Stimulated activated naive CD8-positive, alpha-beta T cell treated with anti-CD3 and anti-CD28 coated beads, Interleukin-15, Interleukin-2, amounts not matched to agents 100 ng/mL and 50 ng/mL, for 24 hours (primary cell): ENCODE measurements around the gene UCN2.

ENCODE experiments used
- H3K27ac Mint-ChIP-seq: one replicate; pipeline ENCODE4 v1.8.0; 2021; ENCODE audit warnings: mild to moderate bottlenecking, mixed read lengths
- H3K27me3 Mint-ChIP-seq: one replicate; pipeline ENCODE4 v1.8.0; 2021; ENCODE audit warnings: mixed read lengths
- H3K36me3 Mint-ChIP-seq: one replicate; pipeline ENCODE4 v1.8.0; 2021; ENCODE audit warnings: low read depth, mixed read lengths
- H3K4me1 Mint-ChIP-seq: one replicate; pipeline ENCODE4 v1.8.0; 2021; ENCODE audit warnings: low read depth, mixed read lengths
- H3K4me3 Mint-ChIP-seq: one replicate; pipeline ENCODE4 v1.8.0; 2021; ENCODE audit warnings: mild to moderate bottlenecking, mixed read lengths
- H3K9me3 Mint-ChIP-seq: one replicate; pipeline ENCODE4 v1.8.0; 2021; ENCODE audit warnings: mixed read lengths

UCN2 gene

GRCh38 chr3:48572517-48572916 is 8.9 kb upstream of the UCN2 start:
- no peak overlapping the region for H3K4me3 Mint-ChIP-seq
- H3K4me1 Mint-ChIP-seq = no peaks in the 10 kb centered on the region
- H3K9me3 Mint-ChIP-seq = no peaks in the 10 kb centered on the region
- H3K27ac Mint-ChIP-seq = no peak overlapping the region
- no peaks in the 10 kb centered on the region for H3K27me3 Mint-ChIP-seq
- H3K36me3 Mint-ChIP-seq = no peaks in the 10 kb centered on the region

DNA sequence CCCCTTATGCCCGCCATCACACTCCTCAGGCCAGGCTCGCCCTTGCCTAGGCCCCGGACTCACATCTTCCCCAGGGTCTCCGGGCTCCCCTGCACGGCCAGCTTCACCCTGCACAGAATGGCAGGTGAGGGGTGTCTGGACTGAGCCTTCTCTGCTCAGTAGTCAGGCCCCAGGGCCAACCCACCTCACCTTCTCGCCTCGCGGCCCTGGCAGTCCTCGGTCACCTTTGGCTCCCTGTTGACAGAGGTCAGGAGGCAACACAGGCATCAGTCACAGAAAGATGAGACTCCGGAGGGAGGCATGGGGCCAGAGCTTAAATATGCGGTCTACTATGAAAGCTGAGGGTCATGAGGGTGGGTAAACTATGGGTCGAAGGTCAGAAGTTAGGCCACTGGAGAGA is 8.4 kb upstream of the UCN2 start:
- no peaks in the 10 kb centered on the region for H3K36me3 Mint-ChIP-seq
- no peak overlapping the region for H3K27ac Mint-ChIP-seq
- H3K4me3 Mint-ChIP-seq = no peak overlapping the region
- H3K4me1 Mint-ChIP-seq = no peaks in the 10 kb centered on the region
- no peaks in the 10 kb centered on the region for H3K27me3 Mint-ChIP-seq
- no peaks in the 10 kb centered on the region for H3K9me3 Mint-ChIP-seq

DNA sequence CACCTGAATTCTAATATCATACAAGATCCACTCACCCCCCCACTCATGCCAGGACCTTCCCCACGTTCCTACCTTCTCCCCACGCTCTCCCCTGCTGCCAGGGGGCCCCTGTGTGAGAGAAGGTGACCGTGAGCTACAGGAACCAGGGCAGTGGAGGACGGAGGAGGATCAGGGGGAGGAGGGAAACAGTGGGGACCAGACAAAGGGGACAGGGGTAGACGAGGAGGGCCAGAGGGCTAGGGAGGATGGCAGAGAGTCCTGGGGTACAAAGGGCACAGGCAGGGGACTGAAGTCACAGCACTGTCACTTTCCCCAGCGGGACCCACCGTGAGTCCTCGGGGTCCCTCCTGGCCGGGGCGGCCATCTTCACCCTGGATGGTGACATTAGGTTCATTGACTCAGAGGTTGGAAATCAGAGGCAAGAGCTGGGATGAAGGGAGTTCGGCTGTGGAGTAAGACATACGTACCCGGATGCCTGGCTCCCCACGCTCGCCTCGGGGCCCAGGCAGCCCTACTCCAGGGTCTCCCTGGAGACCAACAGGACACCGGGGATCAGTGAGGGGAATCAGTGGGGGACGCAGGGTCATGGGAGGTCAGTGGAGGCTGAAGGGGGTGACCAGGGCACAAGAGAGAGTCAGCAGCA is 6.3 kb upstream of the UCN2 start:
- Mint-ChIP-seq H3K9me3 (no peaks in the 10 kb centered on the region), H3K4me3 (no peak overlapping the region), H3K4me1 (peaks cover 9% of the 10 kb centered on the region), H3K27me3 (no peaks in the 10 kb centered on the region), H3K36me3 (no peaks in the 10 kb centered on the region), H3K27ac (no peak overlapping the region)

DNA sequence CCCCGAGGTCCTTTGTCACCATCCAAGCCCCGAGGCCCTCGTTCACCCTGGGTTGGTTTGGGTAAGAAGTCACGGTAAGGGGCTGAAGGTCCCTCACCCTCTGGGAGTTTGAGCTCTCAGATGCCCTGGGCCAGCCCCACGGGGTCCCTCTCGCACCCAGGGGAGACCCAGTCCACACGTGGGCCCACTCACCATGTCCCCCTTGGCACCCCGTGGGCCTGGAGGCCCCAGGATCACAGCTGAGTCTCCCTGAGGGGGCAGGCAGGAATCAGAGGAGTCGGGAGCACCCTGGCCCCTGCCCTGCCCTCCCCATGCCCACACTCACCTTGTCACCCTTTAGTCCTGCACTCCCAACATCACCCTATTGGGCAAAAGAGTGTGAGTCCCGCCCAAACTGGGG is 5.8 kb upstream of the UCN2 start:
- H3K4me1 Mint-ChIP-seq = peaks cover 9% of the 10 kb centered on the region
- H3K36me3 Mint-ChIP-seq = no peaks in the 10 kb centered on the region
- H3K27ac Mint-ChIP-seq = no peak overlapping the region
- H3K27me3 Mint-ChIP-seq = no peaks in the 10 kb centered on the region
- no peak overlapping the region for H3K4me3 Mint-ChIP-seq
- H3K9me3 Mint-ChIP-seq = no peaks in the 10 kb centered on the region

GRCh38 chr3:48568476-48568875 is 4.9 kb upstream of the UCN2 start:
- Mint-ChIP-seq H3K4me1 (peaks cover 17% of the 10 kb centered on the region), H3K27ac (no peak overlapping the region), H3K27me3 (no peaks in the 10 kb centered on the region), H3K9me3 (no peaks in the 10 kb centered on the region), H3K36me3 (no peaks in the 10 kb centered on the region), H3K4me3 (no peak overlapping the region)

DNA sequence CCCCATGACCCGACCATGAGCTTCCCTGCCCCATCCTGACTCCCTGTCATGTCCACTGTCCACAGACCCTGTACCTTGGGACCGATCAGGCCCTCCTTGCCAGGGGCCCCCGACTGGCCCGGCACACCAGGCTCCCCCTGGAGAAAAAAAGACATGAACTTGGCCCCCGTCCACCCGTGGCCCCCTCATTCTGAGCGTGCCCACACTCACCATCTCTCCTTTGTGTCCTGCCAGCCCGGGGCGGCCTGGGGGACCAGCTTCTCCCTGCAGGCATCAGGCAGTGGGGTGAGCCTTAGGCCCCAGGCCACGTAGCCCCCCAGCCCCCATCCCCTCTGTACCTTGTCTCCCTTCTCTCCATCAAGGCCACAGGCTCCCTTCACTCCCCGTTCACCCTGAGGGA is 3.9 kb upstream of the UCN2 start:
- H3K27me3 Mint-ChIP-seq = no peaks in the 10 kb centered on the region
- H3K27ac Mint-ChIP-seq = no peak overlapping the region
- H3K4me1 Mint-ChIP-seq = peaks cover 23% of the 10 kb centered on the region
- no peaks in the 10 kb centered on the region for H3K9me3 Mint-ChIP-seq
- no peak overlapping the region for H3K4me3 Mint-ChIP-seq
- H3K36me3 Mint-ChIP-seq = no peaks in the 10 kb centered on the region

DNA sequence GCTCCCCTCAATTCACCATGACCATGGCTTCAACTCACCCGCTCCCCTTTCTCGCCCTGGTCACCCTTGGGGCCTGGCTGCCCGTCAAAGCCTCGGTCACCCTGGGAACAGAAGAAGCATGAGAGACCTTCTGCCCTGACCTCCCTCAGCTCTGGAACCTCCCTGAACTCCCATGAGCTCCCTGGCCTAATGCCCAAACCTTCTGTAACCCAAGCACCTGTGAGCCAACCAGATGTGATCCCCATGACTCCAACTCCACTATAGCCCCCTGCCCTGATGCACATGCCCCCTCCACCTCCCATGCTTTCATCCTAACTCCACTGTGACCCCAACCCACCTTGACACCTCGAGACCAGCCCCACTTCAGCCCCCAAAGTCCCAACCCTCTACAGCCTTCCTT is 3.5 kb upstream of the UCN2 start:
- Mint-ChIP-seq H3K4me1 (peaks cover 23% of the 10 kb centered on the region), H3K27me3 (no peaks in the 10 kb centered on the region), H3K36me3 (no peaks in the 10 kb centered on the region), H3K4me3 (no peak overlapping the region), H3K9me3 (no peaks in the 10 kb centered on the region), H3K27ac (no peak overlapping the region)

- H3K36me3 Mint-ChIP-seq = no peaks in the 10 kb centered on the region
- H3K4me1 Mint-ChIP-seq = peaks cover 23% of the 10 kb centered on the region
- H3K27me3 Mint-ChIP-seq = no peaks in the 10 kb centered on the region
Measured at GRCh38 chr3:48566401-48566760, 2.8 kb upstream of the UCN2 start.

GRCh38 chr3:48565591-48566400 is 2.2 kb upstream of the UCN2 start:
- Mint-ChIP-seq H3K36me3 (no peaks in the 10 kb centered on the region), H3K4me1 (peaks cover 28% of the 10 kb centered on the region), H3K27me3 (no peaks in the 10 kb centered on the region), H3K27ac (no peak overlapping the region), H3K9me3 (no peaks in the 10 kb centered on the region), H3K4me3 (no peak overlapping the region)

More at GRCh38 chr3:48566401-48566760, 2.8 kb upstream of the UCN2 start:
- no peaks in the 10 kb centered on the region for H3K9me3 Mint-ChIP-seq
- H3K27ac Mint-ChIP-seq = no peak overlapping the region
- H3K4me3 Mint-ChIP-seq = no peak overlapping the region

DNA sequence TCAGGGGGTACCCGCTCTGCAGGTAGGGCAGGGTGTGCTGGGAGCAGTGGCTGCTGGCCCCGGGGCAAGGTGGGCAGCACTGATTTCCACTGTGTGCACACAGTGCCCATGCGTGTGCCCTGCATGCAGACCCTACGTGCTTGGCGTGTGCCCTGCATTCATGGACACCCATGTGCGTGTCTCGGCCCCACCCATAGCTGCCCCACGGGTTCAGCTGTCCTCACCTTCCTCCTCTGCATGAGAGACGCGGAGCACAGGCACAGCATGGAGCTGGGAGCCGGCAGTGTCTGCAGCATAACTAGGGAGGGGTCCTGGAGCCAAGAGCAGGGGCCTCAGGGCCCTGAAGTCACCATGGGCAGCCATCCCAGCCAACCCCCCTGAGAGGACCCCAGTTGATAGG is 1.6 kb upstream of the UCN2 start:
- Mint-ChIP-seq H3K27ac (no peak overlapping the region), H3K4me1 (peaks cover 31% of the 10 kb centered on the region)

DNA sequence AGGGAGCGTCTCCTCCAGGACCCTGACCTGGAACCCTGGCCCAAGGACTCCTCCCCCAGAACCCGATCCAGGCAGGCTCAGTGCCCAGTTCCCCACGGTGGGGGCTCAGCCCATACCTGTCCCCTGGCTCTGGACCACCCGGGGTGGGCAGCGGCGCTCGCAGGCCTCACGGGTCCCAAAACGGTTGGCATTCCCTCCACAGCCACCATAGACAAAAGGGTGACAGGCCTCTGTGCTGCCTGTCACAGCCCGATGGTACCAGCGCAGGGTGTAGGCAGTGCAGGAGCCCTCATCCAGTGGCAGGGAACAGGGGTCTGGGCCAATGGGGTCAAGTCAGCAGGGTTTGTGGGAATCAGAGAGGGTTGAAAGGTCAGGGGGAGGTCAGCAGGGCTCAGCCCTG is 1.1 kb upstream of the UCN2 start:
- Mint-ChIP-seq H3K4me3 (no peak overlapping the region), H3K27ac (no peak overlapping the region), H3K36me3 (no peaks in the 10 kb centered on the region), H3K9me3 (no peaks in the 10 kb centered on the region), H3K27me3 (no peaks in the 10 kb centered on the region), H3K4me1 (peaks cover 32% of the 10 kb centered on the region)

More for the DNA sequence above, 1.6 kb upstream of the UCN2 start:
- Mint-ChIP-seq H3K27me3 (no peaks in the 10 kb centered on the region), H3K36me3 (no peaks in the 10 kb centered on the region), H3K4me3 (no peak overlapping the region), H3K9me3 (no peaks in the 10 kb centered on the region)

DNA sequence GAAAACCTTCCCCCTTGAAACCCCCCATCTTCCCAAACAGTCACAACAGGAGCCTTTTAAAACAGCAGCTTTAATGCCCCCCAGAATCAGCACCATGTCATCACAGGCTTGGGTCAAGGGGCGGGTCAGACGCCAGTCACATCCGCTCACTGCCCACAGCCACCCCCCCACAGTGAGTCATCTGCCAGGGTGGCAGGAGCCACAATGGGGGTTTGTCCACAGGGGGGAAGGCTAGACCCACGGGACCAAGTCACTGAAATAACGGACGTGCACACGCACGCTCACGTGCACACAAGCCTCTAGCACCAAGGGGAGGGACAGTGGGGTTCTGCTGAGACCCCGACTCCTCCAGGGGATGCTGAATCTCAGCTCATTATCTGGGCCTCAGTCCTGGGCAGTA is 441 bp upstream of the UCN2 start:
- Mint-ChIP-seq H3K27ac (peak overlapping the region; percentile 16), H3K4me1 (peaks cover 32% of the 10 kb centered on the region), H3K27me3 (no peaks in the 10 kb centered on the region), H3K4me3 (no peak overlapping the region), H3K36me3 (no peaks in the 10 kb centered on the region), H3K9me3 (no peaks in the 10 kb centered on the region)

GRCh38 chr3:48562367-48563095 is 1.1 kb downstream of the UCN2 start:
- no peaks in the 10 kb centered on the region for H3K36me3 Mint-ChIP-seq
- H3K27me3 Mint-ChIP-seq = no peaks in the 10 kb centered on the region
- H3K4me3 Mint-ChIP-seq = no peak overlapping the region
- no peak overlapping the region for H3K27ac Mint-ChIP-seq
- H3K9me3 Mint-ChIP-seq = no peaks in the 10 kb centered on the region
- H3K4me1 Mint-ChIP-seq = peaks cover 41% of the 10 kb centered on the region

DNA sequence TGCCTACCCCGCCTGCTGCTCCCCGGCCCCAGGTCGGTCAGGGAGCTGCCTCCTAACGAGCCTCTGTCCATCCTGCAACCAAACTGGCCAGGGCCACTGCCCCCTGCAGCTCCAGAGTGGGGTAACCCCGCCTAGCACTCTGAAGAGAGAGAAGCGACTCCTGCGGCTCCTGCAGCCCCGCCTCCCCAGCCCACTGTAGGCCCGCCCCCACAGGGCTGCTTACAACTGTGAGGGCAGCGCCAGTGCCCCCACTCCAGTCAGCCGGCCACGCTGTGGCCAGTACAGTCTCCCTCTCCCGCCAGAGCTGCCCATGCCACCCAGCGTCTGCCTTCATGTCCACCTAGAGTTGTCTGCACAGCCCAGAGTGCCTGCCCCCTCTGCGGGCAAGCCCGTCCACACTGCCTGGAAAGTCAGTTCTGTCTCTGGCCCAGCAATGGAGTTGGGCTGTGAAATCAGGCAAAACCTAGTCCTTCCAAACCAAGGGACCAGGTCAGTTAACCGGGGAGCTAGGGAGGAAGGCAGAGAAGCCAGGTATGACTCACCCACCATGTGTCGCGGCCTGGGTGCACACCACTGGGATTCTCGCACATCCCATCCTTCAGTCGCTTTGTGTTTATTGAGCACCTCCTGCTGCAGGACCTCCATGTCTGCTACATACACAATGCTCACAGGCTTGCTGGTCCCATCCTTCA is 2.4 kb downstream of the UCN2 start:
- H3K4me3 Mint-ChIP-seq = no peak overlapping the region

DNA sequence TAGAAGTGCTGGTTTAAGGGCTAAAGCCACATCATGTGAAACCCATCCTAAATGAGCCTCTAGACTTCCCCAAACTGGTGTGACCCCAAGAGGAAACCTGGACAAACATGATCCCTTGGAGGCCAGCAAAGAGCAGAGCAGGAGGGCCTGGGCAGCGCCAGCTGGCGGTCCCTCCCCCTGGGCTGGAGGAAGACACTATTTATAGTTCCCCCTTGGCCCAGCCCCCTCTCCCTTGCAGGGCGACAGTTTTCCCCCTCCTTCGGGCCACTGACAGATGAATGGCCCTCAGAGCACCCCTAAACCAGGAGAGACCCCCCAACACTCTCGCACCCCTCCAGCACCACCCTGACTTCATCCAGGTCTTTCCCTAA is 2.9 kb downstream of the UCN2 start:
- no peak overlapping the region for H3K4me3 Mint-ChIP-seq
- no peaks in the 10 kb centered on the region for H3K27me3 Mint-ChIP-seq
- no peak overlapping the region for H3K27ac Mint-ChIP-seq
- no peaks in the 10 kb centered on the region for H3K36me3 Mint-ChIP-seq
- peaks cover 47% of the 10 kb centered on the region for H3K4me1 Mint-ChIP-seq
- H3K9me3 Mint-ChIP-seq = no peaks in the 10 kb centered on the region

More for the DNA sequence above, 2.4 kb downstream of the UCN2 start:
- Mint-ChIP-seq H3K27me3 (no peaks in the 10 kb centered on the region), H3K4me1 (peaks cover 49% of the 10 kb centered on the region), H3K36me3 (no peaks in the 10 kb centered on the region), H3K27ac (no peak overlapping the region), H3K9me3 (no peaks in the 10 kb centered on the region)
